GM23338 (cell line): ENCODE measurements around the gene PTGR2. TPM values are rescaled to one million over a fixed set of nuclear protein-coding genes. Genes with fewer than 3 reads are reported as not detected.
A peak's percentile ranks its signal among the peaks of the same experiment; 100 is the strongest.

ENCODE experiments used
- ATAC-seq: fragments of 200-7000 bp; cut with Tn5 transposase; 3 replicates; pipeline ENCODE4 v1.9.1; 2020
- DNase-seq: peaks from one replicate; pipeline ENCODE4 v3.0.0-alpha.2; 2015; ENCODE audit warnings: low spot score
- H2AFZ ChIP-seq: fragments of 200-600 bp; sonication (generic); 2 replicates; pipeline ENCODE4 v1.8.0; 2016; ENCODE audit warnings: antibody characterized with exemption, mild to moderate bottlenecking, moderate library complexity
- H3F3A ChIP-seq: fragments of 200-600 bp; sonication (generic); replicated peaks from 2 replicates; pipeline ENCODE4 v1.8.0; 2017; ENCODE audit warnings: antibody characterized with exemption, mixed run types, low read depth
- H3K27ac ChIP-seq: fragments of 200-600 bp; sonication (generic); 2 replicates; pipeline ENCODE4 v1.6.1; 2016; ENCODE audit warnings: low read depth
- H3K27me3 ChIP-seq: fragments of 200-600 bp; sonication (generic); 2 replicates; pipeline ENCODE4 v1.8.0; 2016; ENCODE audit warnings: mild to moderate bottlenecking, mixed run types, moderate library complexity; ENCODE audit not compliant: insufficient read depth
- H3K36me3 ChIP-seq: fragments of 200-600 bp; sonication (generic); 2 replicates; pipeline ENCODE4 v1.8.0; 2016; ENCODE audit warnings: mild to moderate bottlenecking; ENCODE audit not compliant: insufficient read depth
- H3K4me1 ChIP-seq: fragments of 200-600 bp; sonication (generic); 2 replicates; pipeline ENCODE4 v1.8.0; 2016; ENCODE audit warnings: mild to moderate bottlenecking, moderate library complexity; ENCODE audit not compliant: insufficient read depth
- H3K4me2 ChIP-seq: fragments of 200-600 bp; sonication (generic); 2 replicates; pipeline ENCODE4 v1.7.1; 2017; ENCODE audit warnings: mixed run types
- H3K4me3 ChIP-seq: fragments of 200-600 bp; sonication (generic); 2 replicates; pipeline ENCODE4 v1.6.1; 2016; ENCODE audit warnings: mixed run types
- H3K79me2 ChIP-seq: fragments of 200-600 bp; sonication (generic); replicated peaks from 2 replicates; pipeline ENCODE4 v1.8.0; 2017; ENCODE audit warnings: mild to moderate bottlenecking; ENCODE audit not compliant: insufficient read depth
- H3K9me2 ChIP-seq: fragments of 200-600 bp; sonication (generic); 2 replicates; pipeline ENCODE4 v1.8.0; 2017; ENCODE audit not compliant: insufficient read depth
- H4K20me1 ChIP-seq: fragments of 200-600 bp; sonication (generic); replicated peaks from 2 replicates; pipeline ENCODE4 v1.8.0; 2017; ENCODE audit warnings: mild to moderate bottlenecking; ENCODE audit not compliant: insufficient read depth
- H3K27ac Mint-ChIP-seq: 2 replicates; pipeline ENCODE4 v1.8.0; 2020; ENCODE audit warnings: inconsistent platforms, mild to moderate bottlenecking, moderate library complexity, mixed read lengths
- H3K27me3 Mint-ChIP-seq: 3 replicates; pipeline ENCODE4 v1.8.0; 2022; ENCODE audit warnings: low read depth, mild to moderate bottlenecking, moderate library complexity, mixed read lengths, inconsistent platforms; ENCODE audit not compliant: insufficient read depth, poor library complexity
- H3K36me3 Mint-ChIP-seq: 3 replicates; pipeline ENCODE4 v1.8.0; 2021; ENCODE audit warnings: low read depth, mild to moderate bottlenecking, inconsistent platforms, moderate library complexity, mixed read lengths
- H3K4me1 Mint-ChIP-seq: 3 replicates; pipeline ENCODE4 v1.8.0; 2020; ENCODE audit warnings: mild to moderate bottlenecking, inconsistent platforms, mixed read lengths
- H3K4me3 Mint-ChIP-seq: 3 replicates; pipeline ENCODE4 v1.8.0; 2021; ENCODE audit warnings: moderate library complexity, mild to moderate bottlenecking, inconsistent platforms, mixed read lengths
- H3K9me3 Mint-ChIP-seq: 3 replicates; pipeline ENCODE4 v1.8.0; 2020; ENCODE audit warnings: moderate library complexity, mild to moderate bottlenecking, inconsistent platforms, mixed read lengths
- CREB1 ChIP-seq: fragments of 250-450 bp; sonication (Bioruptor Pico); IDR thresholded peaks from 2 replicates; pipeline ENCODE4 v1.5.0; 2020; ENCODE audit warnings: low read depth, mild to moderate bottlenecking, moderate library complexity
- CTCF ChIP-seq, 2 experiments: fragments of 200-600 bp in 1 of 2; sonication (generic) in 1 of 2; conservative IDR thresholded peaks; 2 replicates each; pipeline versions ENCODE4 v1.5.1 to v1.6.1; 2016 to 2017; ENCODE audit warnings: antibody characterized with exemption in 2 of 2, low read depth in 2 of 2, mild to moderate bottlenecking in 2 of 2, moderate library complexity in 1 of 2
- ETS1 ChIP-seq: IDR thresholded peaks from 2 replicates; pipeline ENCODE4 v1.6.1; 2016; ENCODE audit warnings: antibody characterized with exemption
- EZH2 ChIP-seq: fragments of 200-600 bp; sonication (generic); IDR thresholded peaks from one replicate; pipeline ENCODE4 v1.8.0; 2017; ENCODE audit warnings: antibody characterized with exemption, mild to moderate bottlenecking, low read depth; ENCODE audit not compliant: unreplicated experiment
- EZH2phosphoT487 ChIP-seq: fragments of 200-600 bp; sonication (generic); IDR thresholded peaks from one replicate; pipeline ENCODE4 v1.8.1; 2018; ENCODE audit warnings: antibody characterized with exemption; ENCODE audit not compliant: unreplicated experiment
- JUNB ChIP-seq: IDR thresholded peaks from one replicate; pipeline ENCODE4 v1.6.1; 2016; ENCODE audit warnings: antibody characterized with exemption; ENCODE audit not compliant: unreplicated experiment
- NANOG ChIP-seq: IDR thresholded peaks from 2 replicates; pipeline ENCODE4 v1.6.1; 2016; ENCODE audit warnings: antibody characterized with exemption, borderline replicate concordance
- REST ChIP-seq: IDR thresholded peaks from one replicate; pipeline ENCODE4 v1.6.1; 2018; ENCODE audit warnings: antibody characterized with exemption; ENCODE audit not compliant: unreplicated experiment
- STAT1 ChIP-seq: IDR thresholded peaks from one replicate; pipeline ENCODE4 v1.6.1; 2016; ENCODE audit warnings: antibody characterized with exemption; ENCODE audit not compliant: unreplicated experiment
- ZNF114 ChIP-seq: fragments of 250-450 bp; sonication (Bioruptor Pico); IDR thresholded peaks from 2 replicates; pipeline ENCODE4 v1.5.0; 2020; ENCODE audit warnings: mild to moderate bottlenecking, moderate library complexity
- ZNF331 ChIP-seq: fragments of 250-450 bp; sonication (Bioruptor Pico); IDR thresholded peaks from 2 replicates; pipeline ENCODE4 v1.5.0; 2020; ENCODE audit warnings: low read depth, mild to moderate bottlenecking, moderate library complexity
- polyA plus RNA-seq: library from polyadenylated mRNA; unstranded; fragments of >200 nt; fragmentation: Nextera tagmentation; extraction: Ambion mirVana; gene quantifications from 2 replicates; pipeline ENCODE4 v1.2.1, GENCODE V29; 2016
- total RNA-seq: library from RNA; depleted of rRNA; stranded (reverse); fragments of >200 nt; shearing (Covaris generic); gene quantifications from 2 replicates; pipeline ENCODE4 v1.2.3, GENCODE V29; 2014

The PTGR2 gene
- total and polyA plus RNA-seq, 2 experiments from 2014 or later: 20.0 to 25.4 TPM

GRCh38 chr14:73811164-73811503 lies 40.5 kb upstream of the PTGR2 start:
- no peaks in the 10 kb centered on the region; the same call in 2 of the 3 replicates for H3K4me1 Mint-ChIP-seq
- DNase-seq (no peak), ATAC-seq (no peak)
- peaks cover 7% of the 10 kb centered on the region for H3K27me3 Mint-ChIP-seq
- Histone ChIP-seq H2AFZ (no peak overlapping the region), H3K4me3 (no peak overlapping the region), H3F3A (no peaks in the 10 kb centered on the region), H3K27me3 (no peaks in the 10 kb centered on the region), H3K4me2 (no peak overlapping the region), H3K79me2 (no peaks in the 10 kb centered on the region), H3K4me1 (no peaks in the 10 kb centered on the region), H4K20me1 (no peaks in the 10 kb centered on the region), H3K27ac (no peak overlapping the region), H3K9me2 (no peaks in the 10 kb centered on the region), H3K36me3 (no peaks in the 10 kb centered on the region)
- H3K36me3 Mint-ChIP-seq: no peaks in the 10 kb centered on the region
- TF ChIP-seq NANOG: no peak
- TF ChIP-seq ETS1: no peak
- TF ChIP-seq REST: no peak
- no peak for TF ChIP-seq EZH2phosphoT487
- TF ChIP-seq JUNB: no peak
- no peak for TF ChIP-seq STAT1
- no peak for TF ChIP-seq EZH2
- no peak for TF ChIP-seq ZNF114 (CRISPR knock-in tag)
- TF ChIP-seq ZNF331: no peak
- no peak overlapping the region for H3K27ac Mint-ChIP-seq
- H3K9me3 Mint-ChIP-seq: no peaks in the 10 kb centered on the region
- H3K4me3 Mint-ChIP-seq: no peak overlapping the region

DNA sequence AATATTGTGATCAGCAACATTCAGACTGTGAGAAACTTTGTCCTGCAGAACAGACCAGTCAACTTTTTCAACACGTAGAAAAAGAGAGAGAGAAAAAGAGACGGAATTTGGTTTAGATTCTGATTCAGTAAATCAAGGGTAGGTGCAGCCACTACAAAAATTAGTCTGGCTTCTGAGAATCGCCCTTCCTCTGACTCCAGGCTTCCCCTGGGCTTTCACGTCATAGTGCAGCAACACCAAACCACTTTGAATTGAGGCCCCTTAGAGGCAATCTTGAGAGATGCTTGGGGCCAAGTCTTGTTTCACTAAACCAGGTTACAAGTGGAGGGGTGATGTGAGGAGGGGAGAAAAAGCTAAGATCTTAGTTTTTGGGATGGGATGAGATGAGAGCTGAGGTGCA lies 37.5 kb upstream of the PTGR2 start:
- Histone ChIP-seq H3K36me3 (no peaks in the 10 kb centered on the region), H3K27ac (no peak overlapping the region), H3K4me1 (no peaks in the 10 kb centered on the region), H4K20me1 (no peaks in the 10 kb centered on the region), H3K9me2 (no peaks in the 10 kb centered on the region), H3K79me2 (no peaks in the 10 kb centered on the region), H3K4me3 (no peak overlapping the region), H3F3A (no peaks in the 10 kb centered on the region), H3K27me3 (no peaks in the 10 kb centered on the region), H3K4me2 (no peak overlapping the region), H2AFZ (peak overlapping the region; percentile 20; the same call in 1 of the 2 replicates)
- no peak overlapping the region; the same call in 1 of the 2 replicates for H3K27ac Mint-ChIP-seq
- H3K4me1 Mint-ChIP-seq: no peaks in the 10 kb centered on the region; the same call in 2 of the 3 replicates
- DNase-seq (no peak), ATAC-seq (no peak)
- H3K4me3 Mint-ChIP-seq: no peak overlapping the region
- no peaks in the 10 kb centered on the region for H3K36me3 Mint-ChIP-seq
- no peaks in the 10 kb centered on the region for H3K9me3 Mint-ChIP-seq
- H3K27me3 Mint-ChIP-seq: peaks cover 6% of the 10 kb centered on the region
- TF ChIP-seq ZNF114 (CRISPR knock-in tag): no peak
- TF ChIP-seq STAT1: no peak
- no peak for TF ChIP-seq EZH2phosphoT487
- no peak for TF ChIP-seq EZH2
- TF ChIP-seq REST: no peak
- no peak for TF ChIP-seq CTCF (conservative IDR thresholded peaks at IDR 0.05; ENCODE audit: low read depth in 2 of 2)
- TF ChIP-seq CREB1 (CRISPR knock-in tag): no peak
